ENCODE data around the gene PHETA1.

Gene PHETA1, protein sequence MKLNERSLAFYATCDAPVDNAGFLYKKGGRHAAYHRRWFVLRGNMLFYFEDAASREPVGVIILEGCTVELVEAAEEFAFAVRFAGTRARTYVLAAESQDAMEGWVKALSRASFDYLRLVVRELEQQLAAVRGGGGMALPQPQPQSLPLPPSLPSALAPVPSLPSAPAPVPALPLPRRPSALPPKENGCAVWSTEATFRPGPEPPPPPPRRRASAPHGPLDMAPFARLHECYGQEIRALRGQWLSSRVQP

GRCh38 chr12:111368788-111369495, at the start of gene PHETA1:
TSS of gene PHETA1 (minus strand) at chr12:111369095. CDS start at chr12:111363427, 5,668 bp downstream.
- FAIRE-seq (peak; percentile 85), DNase-seq (ENCODE audit: insufficient read length, low spot score) (peak; percentile 93)

- FAIRE-seq (no peak), DNase-seq (ENCODE audit: insufficient read length, low spot score) (no peak)
Observed at GRCh38 chr12:111418594-111418880, 49.6 kb upstream of the PHETA1 start.

DNA sequence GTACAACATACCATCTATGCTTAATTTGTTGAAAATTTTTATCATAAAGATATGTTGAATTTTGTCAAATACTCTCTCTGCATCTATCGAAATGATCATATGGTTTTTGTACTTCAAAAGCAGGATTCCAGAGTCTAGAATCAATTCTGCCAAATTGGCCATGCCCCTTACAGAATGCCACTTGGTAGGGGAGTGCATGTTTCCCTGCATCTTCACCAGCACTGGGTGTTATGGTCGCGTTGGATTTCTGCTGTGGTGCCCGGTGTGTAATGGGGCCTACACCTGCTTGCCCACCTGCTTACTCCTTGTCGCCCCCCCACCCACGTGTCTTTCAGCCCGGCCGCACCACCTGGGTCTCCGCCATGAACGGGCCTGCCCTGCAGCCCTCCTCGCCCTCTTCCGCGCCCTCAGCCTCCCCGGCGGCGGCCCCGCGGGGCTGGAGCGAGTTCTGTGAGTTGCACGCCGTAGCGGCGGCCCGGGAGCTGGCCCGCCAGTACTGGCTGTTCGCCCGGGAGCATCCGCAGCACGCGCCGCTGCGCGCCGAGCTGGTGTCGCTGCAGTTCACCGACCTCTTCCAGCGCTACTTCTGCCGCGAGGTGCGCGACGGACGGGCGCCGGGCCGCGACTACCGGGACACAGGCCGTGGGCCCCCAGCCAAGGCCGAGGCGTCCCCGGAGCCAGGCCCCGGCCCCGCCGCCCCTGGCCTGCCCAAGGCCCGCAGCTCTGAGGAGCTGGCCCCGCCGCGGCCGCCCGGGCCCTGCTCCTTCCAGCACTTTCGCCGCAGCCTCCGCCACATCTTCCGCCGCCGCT, 49.1 kb upstream of the PHETA1 start:
- no peak for FAIRE-seq
- DNase-seq (ENCODE audit: insufficient read length, low spot score): no peak

DNA sequence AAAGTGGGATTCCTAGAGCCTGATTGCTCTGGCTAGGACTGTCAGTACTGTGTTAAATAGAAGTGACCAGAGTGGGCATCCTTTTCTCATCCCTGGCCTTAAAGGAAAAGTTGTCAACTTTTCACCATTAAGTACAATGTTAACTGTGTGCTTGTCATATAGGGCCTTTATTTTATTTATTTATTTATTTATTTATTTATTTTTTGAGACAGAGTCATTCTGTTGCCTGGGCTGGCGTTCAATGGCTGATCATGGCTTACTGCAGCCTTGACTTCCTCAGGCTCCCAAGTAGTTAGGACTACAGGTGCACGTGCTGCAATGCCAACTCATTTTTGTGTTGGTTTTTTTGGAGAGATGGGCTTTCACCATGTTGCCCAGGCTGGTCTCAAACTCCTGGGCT, 48.4 kb upstream of the PHETA1 start:
- no peak for FAIRE-seq
- DNase-seq (ENCODE audit: insufficient read length, low spot score): no peak

- DNase-seq (ENCODE audit: insufficient read length, low spot score) (no peak), FAIRE-seq (no peak)
Observed at GRCh38 chr12:111414711-111415252, 45.9 kb upstream of the PHETA1 start.

DNA sequence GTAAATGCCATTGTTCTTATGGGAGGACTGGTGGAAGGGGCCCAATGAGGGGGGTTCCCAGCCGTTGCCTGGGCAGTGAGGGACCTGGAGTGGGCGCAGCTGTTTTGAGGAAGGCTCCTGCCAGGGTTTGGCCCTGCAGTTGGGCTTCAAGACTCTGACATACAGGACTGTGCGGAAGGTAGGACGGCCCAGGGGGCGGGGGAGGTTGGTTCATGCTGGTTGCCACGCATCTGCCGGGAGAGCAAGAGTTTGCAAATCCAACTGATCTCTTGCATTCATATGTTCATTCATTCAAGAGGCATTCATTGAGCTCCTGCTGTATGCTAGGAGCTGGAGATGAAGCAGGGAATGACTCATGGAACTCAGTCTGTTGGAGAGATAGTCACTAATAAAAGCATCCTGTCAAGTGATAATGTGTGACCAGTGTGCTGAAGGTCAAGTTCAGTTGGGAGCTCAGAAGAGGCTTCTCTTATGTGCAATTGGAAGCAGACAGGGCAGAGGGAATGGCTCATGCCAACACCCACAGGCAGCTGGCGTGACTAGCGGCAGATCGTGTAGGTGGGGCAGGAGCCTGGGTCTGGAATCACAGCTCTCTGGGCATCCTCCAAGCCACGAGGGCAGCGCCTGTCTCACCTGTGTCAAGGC, 44.7 kb upstream of the PHETA1 start:
- FAIRE-seq: no peak
- no peak for DNase-seq (ENCODE audit: insufficient read length, low spot score)

GRCh38 chr12:111412830-111413441, 44.0 kb upstream of the PHETA1 start:
- no peak for FAIRE-seq
- DNase-seq (ENCODE audit: insufficient read length, low spot score): no peak

DNA sequence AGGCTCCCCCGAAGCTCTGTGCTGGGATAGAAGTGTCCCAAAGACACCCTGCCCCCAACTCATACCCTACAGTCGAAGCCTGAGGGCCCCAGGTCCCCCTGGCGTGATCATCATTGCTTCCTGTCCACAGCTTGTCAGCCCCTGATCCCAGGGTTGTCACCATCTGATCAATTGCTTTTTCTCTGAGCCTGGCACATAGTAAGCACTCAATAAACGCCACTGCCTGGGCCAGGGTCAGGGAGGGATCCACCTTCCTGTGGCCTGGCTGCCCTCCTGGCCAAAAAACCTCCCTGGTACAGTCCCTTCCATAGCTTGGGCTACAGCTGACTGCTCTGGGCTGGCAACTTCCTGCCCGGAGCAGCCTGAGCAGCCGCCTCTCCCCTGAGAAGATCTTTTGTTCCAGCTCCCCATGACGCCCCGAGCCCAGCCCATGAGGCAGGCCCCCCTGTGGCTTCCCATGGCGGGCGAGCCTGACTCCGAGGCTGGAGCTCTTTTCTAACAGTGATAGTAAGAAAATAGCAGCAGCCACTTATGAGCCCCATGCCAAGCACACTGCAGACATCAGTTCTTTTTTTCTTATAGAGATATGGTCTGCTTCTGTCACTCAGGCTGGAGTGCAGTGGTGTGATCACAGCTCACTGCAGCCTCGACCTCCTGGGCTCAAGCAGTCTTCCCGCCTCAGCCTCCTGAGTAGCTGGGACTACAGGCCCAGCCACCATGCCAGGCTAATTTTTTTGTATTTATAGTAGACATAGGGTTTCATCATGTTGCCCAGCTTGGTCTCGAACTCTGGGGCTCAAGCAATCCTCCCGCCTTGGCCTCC, 43.3 kb upstream of the PHETA1 start:
- DNase-seq (ENCODE audit: insufficient read length, low spot score): no peak
- FAIRE-seq: no peak

DNA sequence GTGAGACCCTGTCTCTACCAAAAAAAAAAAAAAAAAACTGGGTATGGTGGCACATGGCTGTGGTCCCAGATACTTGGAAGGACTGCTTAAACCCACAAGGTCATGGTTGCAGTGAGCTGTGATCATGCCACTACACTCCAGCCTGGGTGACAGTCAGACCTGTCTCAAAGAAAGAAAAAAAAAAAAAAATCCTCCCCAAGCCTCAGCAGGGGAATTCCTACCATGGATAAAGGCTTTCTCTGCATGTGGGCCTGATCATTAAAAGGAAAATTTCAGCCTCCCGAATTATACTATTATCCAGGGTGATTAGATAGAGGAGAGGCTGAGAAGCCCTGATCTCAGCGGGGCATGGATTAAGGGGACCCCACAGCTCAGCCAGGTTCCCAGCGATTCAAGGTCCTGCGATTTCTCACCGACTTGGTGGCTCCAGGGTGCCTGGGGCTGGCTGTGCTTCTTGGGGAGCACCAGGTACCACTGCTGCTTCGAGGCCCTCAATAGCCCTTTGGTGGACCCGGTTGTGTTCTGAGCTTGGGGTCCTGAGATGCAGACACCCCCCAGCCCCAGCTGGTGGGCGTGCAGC, 42.4 kb upstream of the PHETA1 start:
- DNase-seq (ENCODE audit: insufficient read length, low spot score) (no peak), FAIRE-seq (no peak)

DNA sequence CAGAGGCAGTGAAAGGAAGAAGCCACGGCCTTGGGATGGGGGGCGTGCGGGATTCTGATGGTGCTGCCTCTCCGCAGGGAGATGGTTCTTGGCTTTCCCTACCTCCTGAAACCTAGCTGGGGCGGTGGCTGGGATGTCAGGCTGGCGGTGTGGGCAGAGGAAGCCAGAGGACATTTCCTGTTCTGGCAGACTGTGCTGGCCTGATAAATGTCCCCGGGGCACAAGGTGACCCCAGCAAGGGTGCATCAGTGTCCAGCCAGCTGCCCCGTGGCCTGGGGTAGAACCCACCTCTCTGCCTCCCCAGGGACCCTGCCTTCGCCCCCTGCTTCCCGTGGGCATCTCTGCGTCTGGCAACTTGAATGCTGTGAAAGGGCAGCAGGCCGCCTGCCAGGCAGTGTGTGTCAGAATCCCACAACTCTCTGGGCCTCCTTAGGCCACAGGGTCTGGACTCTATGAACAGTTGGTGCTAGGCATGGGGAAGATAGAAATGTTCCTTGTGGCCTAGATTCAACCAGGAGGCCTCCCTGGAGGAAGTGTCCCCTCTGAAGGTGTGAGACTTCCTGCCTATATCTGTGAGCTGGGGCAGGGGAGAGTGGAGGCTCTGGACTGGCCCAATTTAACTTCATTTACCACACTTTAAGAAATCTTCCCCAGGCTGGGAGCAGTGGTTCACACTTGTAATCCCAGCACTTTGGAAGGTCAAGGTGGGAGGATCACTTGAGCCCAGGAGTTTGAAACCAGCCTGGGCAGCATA, 41.7 kb upstream of the PHETA1 start:
- no peak for DNase-seq (ENCODE audit: insufficient read length, low spot score)
- FAIRE-seq: no peak

DNA sequence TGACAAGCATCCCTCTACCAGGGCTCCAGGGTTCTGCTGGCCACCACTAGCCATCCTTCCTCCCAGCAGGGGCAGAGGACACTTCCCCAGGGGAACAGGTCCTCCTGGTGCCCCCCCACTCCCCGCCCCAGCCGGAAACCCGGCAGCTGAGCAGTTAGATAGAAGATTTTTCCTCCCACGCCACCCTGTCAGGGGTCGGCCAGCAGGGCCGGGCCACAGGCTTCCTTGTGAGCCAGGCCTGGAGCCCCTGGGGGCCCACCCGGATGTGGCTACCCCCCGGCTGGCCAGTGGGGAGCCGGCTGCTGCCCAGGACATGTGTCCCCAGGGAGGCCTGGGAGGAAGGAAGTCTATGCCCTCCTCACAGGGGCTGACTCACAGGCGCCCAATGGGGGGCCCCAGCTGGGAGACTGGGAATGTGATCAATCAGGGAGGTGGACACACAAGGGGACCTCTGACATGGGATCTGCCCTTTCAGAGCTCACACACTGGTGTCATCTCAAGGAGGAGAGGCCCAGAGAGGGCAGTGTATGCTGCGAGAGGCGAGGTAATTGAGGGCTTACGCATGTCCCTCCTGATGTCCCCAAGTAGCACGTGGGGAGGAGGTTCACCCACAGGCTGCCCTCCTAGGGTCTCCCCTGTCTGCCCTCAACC, 41.0 kb upstream of the PHETA1 start:
- DNase-seq (ENCODE audit: insufficient read length, low spot score) (no peak), FAIRE-seq (no peak)

GRCh38 chr12:111409403-111409779, 40.5 kb upstream of the PHETA1 start:
- DNase-seq (ENCODE audit: insufficient read length, low spot score) (no peak), FAIRE-seq (no peak)

DNA sequence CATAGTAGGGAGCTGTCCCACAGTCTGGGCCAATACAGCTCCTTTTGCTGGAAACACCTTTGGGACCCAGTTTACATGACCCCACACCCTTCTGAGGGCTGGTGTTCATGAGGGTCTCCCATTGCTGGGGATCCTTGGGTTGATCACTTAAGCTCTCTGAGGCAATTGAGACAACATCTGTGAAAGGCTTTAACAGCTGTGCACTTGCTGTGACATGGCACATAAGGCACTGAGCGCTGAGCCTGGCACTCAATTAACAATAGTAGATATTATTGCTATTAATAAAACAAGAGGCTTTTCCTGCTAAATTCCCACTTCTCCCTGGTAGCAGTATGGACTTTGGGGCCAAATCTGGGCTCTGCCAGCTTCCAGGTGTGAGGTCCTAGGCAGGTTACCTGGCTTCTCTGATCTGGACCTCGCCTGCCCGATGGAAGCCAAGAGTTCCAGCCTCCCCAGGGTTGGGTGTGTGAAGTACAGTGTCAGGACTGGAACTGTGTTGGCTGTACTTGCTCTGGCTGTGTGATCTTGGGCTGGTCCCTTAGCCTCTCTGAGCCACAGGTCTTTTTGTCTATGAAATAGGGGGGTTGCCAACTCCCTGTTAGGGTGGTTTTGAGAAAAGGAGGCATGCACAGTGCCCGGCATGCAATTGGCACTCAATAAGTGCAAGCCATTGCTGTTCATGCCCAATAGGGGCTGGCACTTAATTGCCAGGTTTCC, 39.9 kb upstream of the PHETA1 start:
- no peak for FAIRE-seq

GRCh38 chr12:111408116-111408440, 39.2 kb upstream of the PHETA1 start:
- DNase-seq (ENCODE audit: insufficient read length, low spot score): no peak
- no peak for FAIRE-seq

More for the DNA sequence above, 39.9 kb upstream of the PHETA1 start:
- DNase-seq (ENCODE audit: insufficient read length, low spot score): no peak

DNA sequence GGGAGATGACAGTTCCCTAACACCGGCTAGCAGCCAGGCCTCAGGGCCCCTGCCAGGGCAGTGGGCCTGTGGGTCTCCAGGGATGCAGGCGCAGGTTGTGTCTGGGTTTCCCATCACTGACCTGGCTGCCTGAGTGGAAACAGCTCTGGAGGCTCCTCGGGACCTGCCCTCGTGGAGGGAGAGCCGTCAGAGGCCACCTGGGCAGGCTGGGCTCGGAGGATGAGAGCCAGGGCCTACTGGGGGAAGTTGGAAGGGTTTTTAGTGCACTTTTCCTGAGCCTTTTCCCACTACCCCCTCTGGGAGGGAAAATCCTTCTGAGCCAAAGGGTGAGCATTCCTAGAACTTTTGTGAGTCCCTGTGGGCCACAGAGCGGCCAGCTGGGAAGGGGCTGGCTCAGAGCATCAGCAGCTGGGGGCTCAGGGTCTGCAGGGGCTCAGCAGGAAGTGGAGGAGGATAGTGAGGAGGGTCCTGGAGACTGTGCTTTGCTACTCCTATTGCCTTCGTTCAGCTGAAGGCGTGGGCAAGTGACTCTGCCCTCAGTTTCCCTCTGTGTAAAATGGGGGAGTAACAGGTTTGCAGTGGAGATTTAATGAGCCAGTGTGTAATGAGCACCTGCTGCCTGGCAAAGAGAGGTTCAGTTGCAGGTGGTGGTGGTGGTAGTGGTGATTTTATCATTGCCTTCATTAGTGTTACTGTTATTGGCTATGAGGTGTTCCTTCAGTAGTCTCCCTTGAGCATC, 38.7 kb upstream of the PHETA1 start:
- no peak for FAIRE-seq
- DNase-seq (ENCODE audit: insufficient read length, low spot score): no peak

- FAIRE-seq (peak; percentile 45), DNase-seq (ENCODE audit: insufficient read length, low spot score) (no peak)
Observed at GRCh38 chr12:111406474-111407376, 37.8 kb upstream of the PHETA1 start.
